OCI-LY7 (cell line): Measurements from ENCODE around the gene RASAL1.

Experiments used
- CTCF ChIP-seq: fragments of 200-600 bp; sonication (generic); conservative IDR thresholded peaks from 2 replicates; pipeline ENCODE4 v1.5.1; 2014; ENCODE audit warnings: mild to moderate bottlenecking, antibody characterized with exemption, low read length, moderate library complexity, mixed read lengths
- EZH2phosphoT487 ChIP-seq: fragments of 200-600 bp; sonication (generic); IDR thresholded peaks from 2 replicates; pipeline ENCODE4 v1.6.1; 2018; ENCODE audit warnings: low read depth, borderline replicate concordance, mild to moderate bottlenecking, mixed run types, antibody characterized with exemption, low read length, moderate library complexity, mixed read lengths

- TF ChIP-seq CTCF (no peak), EZH2phosphoT487 (no peak)
Observed at GRCh38 chr12:113097716-113098440, 37.7 kb downstream of the RASAL1 start.
